BE2C (cell line): ENCODE measurements around the gene EPB41.

ENCODE experiments used
- DNase-seq: peaks from one replicate; pipeline ENCODE4 v3.0.0-alpha.2; 2020
- H3K27me3 ChIP-seq: fragments of 250-450 bp; sonication (Bioruptor Pico); 2 replicates; pipeline ENCODE4 v1.5.1; 2020; ENCODE audit warnings: mild to moderate bottlenecking
- H3K36me3 ChIP-seq: fragments of 250-450 bp; sonication (Bioruptor Pico); 2 replicates; pipeline ENCODE4 v1.5.1; 2020; ENCODE audit warnings: mild to moderate bottlenecking
- H3K4me1 ChIP-seq: fragments of 250-450 bp; sonication (Bioruptor Pico); 2 replicates; pipeline ENCODE4 v1.5.1; 2020
- H3K4me3 ChIP-seq: 2 replicates; pipeline ENCODE4 v1.5.1; 2011; ENCODE audit warnings: low read depth, low read length
- H3K9me3 ChIP-seq: fragments of 250-450 bp; sonication (Bioruptor Pico); 2 replicates; pipeline ENCODE4 v1.5.1; 2020
- TF ChIP-seq, protein P1 (sequence below): IDR thresholded peaks from 2 replicates; pipeline ENCODE4 v1.5.1; 2012; ENCODE audit warnings: mild to moderate bottlenecking, low read depth, low read length

Gene EPB41

DNA sequence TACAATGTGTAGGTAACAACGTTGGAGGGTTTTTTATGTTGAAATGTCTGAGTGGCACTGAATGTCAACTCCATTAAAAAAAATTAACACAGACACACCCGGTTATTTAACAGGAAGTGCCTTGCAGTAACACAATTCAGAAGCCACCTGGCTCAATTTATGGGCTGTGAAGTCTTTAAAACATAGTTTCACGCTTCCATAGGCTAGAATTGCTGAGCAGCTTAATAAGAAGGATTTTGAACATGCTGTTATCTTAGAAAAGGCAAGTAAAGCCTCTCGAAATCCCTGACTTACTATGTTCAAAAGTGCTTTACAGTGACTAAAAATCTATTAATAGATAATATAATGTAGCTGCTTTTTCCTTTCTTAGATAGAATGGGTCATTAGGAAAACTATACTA is 247.7 kb downstream of the EPB41 start:
- TF ChIP-seq, protein P1, sequence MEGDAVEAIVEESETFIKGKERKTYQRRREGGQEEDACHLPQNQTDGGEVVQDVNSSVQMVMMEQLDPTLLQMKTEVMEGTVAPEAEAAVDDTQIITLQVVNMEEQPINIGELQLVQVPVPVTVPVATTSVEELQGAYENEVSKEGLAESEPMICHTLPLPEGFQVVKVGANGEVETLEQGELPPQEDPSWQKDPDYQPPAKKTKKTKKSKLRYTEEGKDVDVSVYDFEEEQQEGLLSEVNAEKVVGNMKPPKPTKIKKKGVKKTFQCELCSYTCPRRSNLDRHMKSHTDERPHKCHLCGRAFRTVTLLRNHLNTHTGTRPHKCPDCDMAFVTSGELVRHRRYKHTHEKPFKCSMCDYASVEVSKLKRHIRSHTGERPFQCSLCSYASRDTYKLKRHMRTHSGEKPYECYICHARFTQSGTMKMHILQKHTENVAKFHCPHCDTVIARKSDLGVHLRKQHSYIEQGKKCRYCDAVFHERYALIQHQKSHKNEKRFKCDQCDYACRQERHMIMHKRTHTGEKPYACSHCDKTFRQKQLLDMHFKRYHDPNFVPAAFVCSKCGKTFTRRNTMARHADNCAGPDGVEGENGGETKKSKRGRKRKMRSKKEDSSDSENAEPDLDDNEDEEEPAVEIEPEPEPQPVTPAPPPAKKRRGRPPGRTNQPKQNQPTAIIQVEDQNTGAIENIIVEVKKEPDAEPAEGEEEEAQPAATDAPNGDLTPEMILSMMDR, result no peak
- DNase-seq, result no peak
- H3K9me3 ChIP-seq, result no peaks in the 10 kb centered on the region
- peaks cover 5% of the 10 kb centered on the region; the same call in 1 of the 2 replicates for H3K4me1 ChIP-seq
- H3K27me3 ChIP-seq, result no peaks in the 10 kb centered on the region
- no peak overlapping the region for H3K4me3 ChIP-seq
- peaks cover 29% of the 10 kb centered on the region for H3K36me3 ChIP-seq

DNA sequence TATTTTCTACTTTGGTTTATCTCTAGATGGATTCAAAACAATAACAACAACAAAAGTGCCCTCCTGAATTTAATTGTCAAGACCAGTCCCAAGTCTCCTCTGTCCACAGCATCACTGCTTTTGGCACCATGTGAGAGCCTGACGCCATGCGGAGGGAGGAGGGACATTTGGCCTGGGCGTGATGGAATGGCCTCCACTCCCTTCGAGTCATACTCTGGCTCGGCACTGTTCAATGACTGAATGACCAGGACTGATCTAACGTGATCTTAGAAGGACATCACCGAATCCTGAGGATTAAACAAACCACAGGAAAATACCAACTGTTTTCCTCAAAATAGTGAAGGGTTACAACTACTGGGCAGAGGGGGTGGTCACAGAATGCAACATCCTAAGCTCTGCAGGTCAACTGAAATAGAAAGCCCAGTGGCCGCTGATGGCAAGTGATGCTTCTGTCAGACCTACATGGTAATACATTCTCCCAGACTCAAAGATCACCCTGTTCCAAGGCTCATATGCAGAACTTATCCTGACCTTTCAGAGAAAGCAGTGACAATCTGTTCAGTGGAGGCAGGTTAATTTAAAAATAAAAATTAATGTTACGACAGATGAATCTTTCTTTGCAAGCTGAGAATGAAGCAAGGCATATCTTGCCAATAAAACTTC is 248.2 kb downstream of the EPB41 start:
- TF ChIP-seq, protein P1, result no peak
- peaks cover 34% of the 10 kb centered on the region for H3K36me3 ChIP-seq
- H3K27me3 ChIP-seq, result no peaks in the 10 kb centered on the region
- H3K9me3 ChIP-seq, result no peaks in the 10 kb centered on the region
- no peak for DNase-seq
- no peak overlapping the region for H3K4me3 ChIP-seq
- no peaks in the 10 kb centered on the region; the same call in 1 of the 2 replicates for H3K4me1 ChIP-seq

- peaks cover 24% of the 10 kb centered on the region for H3K36me3 ChIP-seq
- no peak for DNase-seq
- TF ChIP-seq, protein P1, result no peak
- H3K27me3 ChIP-seq, result no peaks in the 10 kb centered on the region
- H3K4me3 ChIP-seq, result no peak overlapping the region
- H3K4me1 ChIP-seq, result no peaks in the 10 kb centered on the region
- no peaks in the 10 kb centered on the region for H3K9me3 ChIP-seq
These were observed 250.2 kb downstream of the EPB41 start for GRCh38 chr1:29164588-29164987.

DNA sequence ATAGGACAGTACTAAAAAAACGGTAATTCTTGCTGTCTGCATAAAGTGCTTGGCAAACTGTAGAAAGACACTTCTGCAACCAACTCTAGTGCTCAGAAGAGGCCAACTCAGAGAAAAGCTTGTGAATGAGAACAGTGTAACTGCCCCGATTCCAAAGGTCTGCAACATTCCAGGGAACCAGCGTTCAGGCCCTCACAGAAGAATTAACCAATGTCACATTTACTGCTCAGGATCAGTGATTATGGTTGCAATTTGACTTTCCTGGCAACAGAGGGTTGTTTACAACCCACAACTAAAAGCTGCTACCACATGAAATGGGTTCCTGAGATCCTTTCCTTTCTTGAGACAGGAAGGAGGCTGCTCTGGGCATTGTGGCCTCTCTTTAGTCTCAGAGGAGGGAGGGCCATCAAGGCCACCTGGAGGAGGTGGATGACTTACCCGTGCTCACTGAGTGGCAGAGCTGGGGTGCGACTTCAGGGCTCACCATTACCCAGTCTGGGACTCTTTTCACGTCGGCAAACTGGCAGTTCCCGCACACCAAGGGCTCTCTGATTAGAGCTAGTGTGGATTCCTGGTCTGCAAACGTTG is 252.0 kb downstream of the EPB41 start:
- no peaks in the 10 kb centered on the region for H3K27me3 ChIP-seq
- peaks cover 22% of the 10 kb centered on the region for H3K36me3 ChIP-seq
- no peak overlapping the region for H3K4me3 ChIP-seq
- DNase-seq, result no peak
- TF ChIP-seq, protein P1, result no peak
- no peaks in the 10 kb centered on the region for H3K4me1 ChIP-seq
- H3K9me3 ChIP-seq, result no peaks in the 10 kb centered on the region

GRCh38 chr1:29167904-29168303 is 253.5 kb downstream of the EPB41 start:
- TF ChIP-seq, protein P1, result no peak
- Histone ChIP-seq H3K4me3 (no peak overlapping the region), H3K36me3 (peaks cover 19% of the 10 kb centered on the region), H3K27me3 (no peaks in the 10 kb centered on the region), H3K9me3 (no peaks in the 10 kb centered on the region), H3K4me1 (no peaks in the 10 kb centered on the region)
- DNase-seq, result no peak
